K562 (cell line): ENCODE data around the gene FOXI1. TPM values are rescaled to one million over a fixed set of nuclear protein-coding genes. Genes with fewer than 3 reads are reported as not detected.

ENCODE experiments used
- CBFB ChIP-seq: sonication (generic); formaldehyde crosslinking; IDR thresholded peaks from 2 replicates; pipeline ENCODE4 v1.4.0; 2020; ENCODE audit warnings: mild to moderate bottlenecking, missing genetic modification reagents
- ESRRA ChIP-seq: fragments of 450-650 bp; IDR thresholded peaks from 2 replicates; pipeline ENCODE4 v1.6.1; 2014; ENCODE audit warnings: low read depth, mild to moderate bottlenecking, moderate library complexity, borderline replicate concordance
- FOXM1 ChIP-seq, 2 experiments: fragments of 450-650 bp in 1 of 2; sonication (generic) in 1 of 2; formaldehyde crosslinking in 1 of 2; IDR thresholded peaks; 2 replicates each; pipeline versions ENCODE4 v1.6.1 to v1.9.0; 2017 to 2022; ENCODE audit warnings: low read depth in 2 of 2, mild to moderate bottlenecking in 2 of 2, missing genetic modification reagents in 1 of 2, moderate library complexity in 1 of 2
- GATA2 ChIP-seq: sonication (generic); formaldehyde crosslinking; IDR thresholded peaks from 2 replicates; pipeline ENCODE4 v1.4.0; 2020; ENCODE audit warnings: mild to moderate bottlenecking, missing genetic modification reagents
- GTF3C2 ChIP-seq: IDR thresholded peaks from 3 replicates; pipeline ENCODE4 v1.6.1; 2011; ENCODE audit warnings: borderline replicate concordance, mild to moderate bottlenecking, moderate library complexity; ENCODE audit not compliant: insufficient read length; ENCODE audit errors: extremely low read depth
- LCOR ChIP-seq: sonication (generic); formaldehyde crosslinking; IDR thresholded peaks from 2 replicates; pipeline ENCODE4 v1.8.0; 2022; ENCODE audit warnings: mild to moderate bottlenecking, missing genetic modification reagents
- NFIX ChIP-seq: fragments of 250-450 bp; sonication (Bioruptor Pico); IDR thresholded peaks from 2 replicates; pipeline ENCODE4 v1.4.0; 2020; ENCODE audit warnings: low read depth, mild to moderate bottlenecking, moderate library complexity
- PHTF2 ChIP-seq: fragments of 250-450 bp; sonication (Bioruptor Pico); IDR thresholded peaks from 2 replicates; pipeline ENCODE4 v1.5.0; 2021; ENCODE audit warnings: mild to moderate bottlenecking
- SAP30 ChIP-seq: fragments of 200-600 bp; sonication (generic); IDR thresholded peaks from 2 replicates; pipeline ENCODE4 v1.6.1; 2012; ENCODE audit warnings: borderline replicate concordance, low read depth, mild to moderate bottlenecking, moderate library complexity, low read length, control low read depth, inconsistent platforms; ENCODE audit not compliant: insufficient read depth, poor library complexity, severe bottlenecking
- SREBF1 ChIP-seq: fragments of 150-350 bp; IDR thresholded peaks from 2 replicates; pipeline ENCODE4 v1.6.1; 2014; ENCODE audit warnings: antibody characterized with exemption, low read depth, low read length, borderline replicate concordance
- TRIM24 ChIP-seq, 2 experiments: fragments of 450-650 bp; IDR thresholded peaks; 2 replicates each; pipeline ENCODE4 v1.6.1; 2016
- XRCC5 ChIP-seq: fragments of 200-400 bp; formaldehyde crosslinking; IDR thresholded peaks from 2 replicates; pipeline ENCODE4 v1.6.1; 2017; ENCODE audit warnings: low read depth, mild to moderate bottlenecking, low read length
- ZBTB7A ChIP-seq: IDR thresholded peaks from 2 replicates; pipeline ENCODE4 v1.6.1; 2011; ENCODE audit warnings: low read depth, mild to moderate bottlenecking, low read length, moderate library complexity, borderline replicate concordance; ENCODE audit not compliant: control insufficient read depth
- ZNF124 ChIP-seq: sonication (generic); formaldehyde crosslinking; IDR thresholded peaks from 2 replicates; pipeline ENCODE4 v1.8.1; 2022; ENCODE audit warnings: missing genetic modification reagents
- ZNF277 ChIP-seq: fragments of 250-450 bp; sonication (Bioruptor Pico); IDR thresholded peaks from 2 replicates; pipeline ENCODE4 v1.8.0; 2022; ENCODE audit warnings: inconsistent platforms, mild to moderate bottlenecking, moderate library complexity, borderline replicate concordance
- ZNF75A ChIP-seq: fragments of 450-650 bp; formaldehyde crosslinking; IDR thresholded peaks from 2 replicates; pipeline ENCODE4 v1.4.0; 2020; ENCODE audit warnings: mild to moderate bottlenecking
- ZSCAN32 ChIP-seq: fragments of 450-650 bp; formaldehyde crosslinking; IDR thresholded peaks from 2 replicates; pipeline ENCODE4 v1.4.0; 2020; ENCODE audit warnings: mild to moderate bottlenecking, moderate library complexity
- polyA plus RNA-seq, 8 experiments: library from polyadenylated mRNA; depleted of rRNA in 4 of 8; stranded (reverse) in 5 of 8; unstranded in 3 of 8; fragments of >200 nt; fragmentation: Nextera tagmentation in 2 of 8; fragmentation: Illumina TruSeq in 1 of 8; extraction: Ambion mirVana in 2 of 8; extraction: Trizol in 1 of 8; gene quantifications; 2 replicates each; pipeline versions ENCODE4 v1.2.1 to v1.2.3, GENCODE V29; 2011 to 2014; ENCODE audit warnings: inconsistent platforms in 1 of 8, missing spikeins in 1 of 8
- total RNA-seq, 7 experiments: library from RNA; depleted of rRNA in 6 of 7; stranded (reverse); fragments of >200 nt in 6 of 7; fragmentation: Illumina TruSeq in 2 of 7; extraction: Trizol in 2 of 7; gene quantifications; 2 replicates each; pipeline versions ENCODE4 v1.2.1 to v1.2.3, GENCODE V29; 2011 to 2021; ENCODE audit warnings: low replicate concordance in 1 of 7
- TF ChIP-seq, protein P1 (sequence below): fragments of 250-450 bp; sonication (Bioruptor Pico); IDR thresholded peaks from 2 replicates; pipeline ENCODE4 v1.5.0; 2020; ENCODE audit warnings: mild to moderate bottlenecking

Gene FOXI1
- total and polyA plus RNA-seq, 9 of the 15 experiments (the other 6 are each of a cell fraction or from before 2014, with no cell fraction given): not detected

DNA sequence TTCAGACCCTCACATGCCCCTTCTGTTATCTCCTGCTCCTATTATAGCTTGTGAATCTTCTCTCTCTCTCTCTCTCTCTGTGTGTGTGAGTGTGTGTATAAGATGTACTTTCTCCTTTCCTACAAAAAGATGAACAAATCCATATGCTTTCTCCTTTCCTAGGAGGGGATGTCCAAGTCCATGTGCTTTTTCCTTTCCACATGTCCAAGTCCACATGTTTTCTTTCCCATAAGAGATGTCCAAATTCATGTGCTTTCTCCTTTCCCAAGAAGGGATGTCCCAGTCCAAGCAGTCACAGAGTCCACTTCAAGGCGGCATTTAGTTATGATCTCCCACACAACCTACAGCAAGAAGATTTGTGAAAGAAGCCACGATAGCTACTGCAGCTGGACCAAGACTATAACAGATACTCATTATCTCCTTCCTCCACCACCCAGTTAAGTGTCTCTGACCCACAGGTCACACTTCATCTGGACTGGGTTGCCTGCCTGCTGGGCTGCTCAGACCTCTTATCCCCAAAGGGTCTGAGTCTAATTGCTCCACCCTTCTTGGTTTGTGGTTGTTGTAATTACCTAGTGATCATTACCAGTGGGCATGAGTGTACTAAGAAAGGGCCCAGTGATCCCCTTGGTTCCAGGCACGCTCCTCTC is 18.4 kb upstream of the FOXI1 start (continued):
- TF ChIP-seq, protein P1, sequence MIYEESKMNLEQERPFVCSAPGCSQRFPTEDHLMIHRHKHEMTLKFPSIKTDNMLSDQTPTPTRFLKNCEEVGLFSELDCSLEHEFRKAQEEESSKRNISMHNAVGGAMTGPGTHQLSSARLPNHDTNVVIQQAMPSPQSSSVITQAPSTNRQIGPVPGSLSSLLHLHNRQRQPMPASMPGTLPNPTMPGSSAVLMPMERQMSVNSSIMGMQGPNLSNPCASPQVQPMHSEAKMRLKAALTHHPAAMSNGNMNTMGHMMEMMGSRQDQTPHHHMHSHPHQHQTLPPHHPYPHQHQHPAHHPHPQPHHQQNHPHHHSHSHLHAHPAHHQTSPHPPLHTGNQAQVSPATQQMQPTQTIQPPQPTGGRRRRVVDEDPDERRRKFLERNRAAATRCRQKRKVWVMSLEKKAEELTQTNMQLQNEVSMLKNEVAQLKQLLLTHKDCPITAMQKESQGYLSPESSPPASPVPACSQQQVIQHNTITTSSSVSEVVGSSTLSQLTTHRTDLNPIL (CRISPR knock-in tag): no peak
- TF ChIP-seq CBFB (CRISPR knock-in tag): no peak
- TF ChIP-seq PHTF2 (CRISPR knock-in tag): no peak
- TF ChIP-seq TRIM24 (IDR thresholded peaks at IDR 0.05): peak; percentile 10 to 42; a peak in 1 of 4 replicates
- no peak for TF ChIP-seq XRCC5
- TF ChIP-seq SAP30: no peak
- no peak for TF ChIP-seq ZBTB7A
- no peak for TF ChIP-seq SREBF1
- TF ChIP-seq LCOR: no peak
- TF ChIP-seq FOXM1 (IDR thresholded peaks at IDR 0.05; ENCODE audit: low read depth): peak; percentile 44; the same call in 1 of the 2 replicates
- no peak for TF ChIP-seq FOXM1 (CRISPR knock-in tag; IDR thresholded peaks at IDR 0.05; ENCODE audit: low read depth)
- TF ChIP-seq ZNF124 (CRISPR knock-in tag): no peak
- TF ChIP-seq GATA2 (CRISPR knock-in tag): peak; percentile 64
- no peak for TF ChIP-seq ZNF75A (CRISPR knock-in tag)
- TF ChIP-seq ZNF277 (CRISPR knock-in tag): no peak
- TF ChIP-seq ZSCAN32 (CRISPR knock-in tag): no peak
- TF ChIP-seq GTF3C2: no peak
- TF ChIP-seq NFIX (CRISPR knock-in tag): no peak
- TF ChIP-seq ESRRA: no peak
